GM23338 (cell line): Measurements from ENCODE around the gene ZNF112. TPM values are rescaled to one million over a fixed set of nuclear protein-coding genes. Genes with fewer than 3 reads are reported as not detected.

ENCODE experiments used
- ATAC-seq: fragments of 200-7000 bp; cut with Tn5 transposase; 3 replicates; pipeline ENCODE4 v1.9.1; 2020
- DNase-seq: peaks from one replicate; pipeline ENCODE4 v3.0.0-alpha.2; 2015; ENCODE audit warnings: low spot score
- H2AFZ ChIP-seq: fragments of 200-600 bp; sonication (generic); 2 replicates; pipeline ENCODE4 v1.8.0; 2016; ENCODE audit warnings: antibody characterized with exemption, mild to moderate bottlenecking, moderate library complexity
- H3F3A ChIP-seq: fragments of 200-600 bp; sonication (generic); replicated peaks from 2 replicates; pipeline ENCODE4 v1.8.0; 2017; ENCODE audit warnings: antibody characterized with exemption, mixed run types, low read depth
- H3K27ac ChIP-seq: fragments of 200-600 bp; sonication (generic); 2 replicates; pipeline ENCODE4 v1.6.1; 2016; ENCODE audit warnings: low read depth
- H3K27me3 ChIP-seq: fragments of 200-600 bp; sonication (generic); 2 replicates; pipeline ENCODE4 v1.8.0; 2016; ENCODE audit warnings: mild to moderate bottlenecking, mixed run types, moderate library complexity; ENCODE audit not compliant: insufficient read depth
- H3K36me3 ChIP-seq: fragments of 200-600 bp; sonication (generic); 2 replicates; pipeline ENCODE4 v1.8.0; 2016; ENCODE audit warnings: mild to moderate bottlenecking; ENCODE audit not compliant: insufficient read depth
- H3K4me1 ChIP-seq: fragments of 200-600 bp; sonication (generic); 2 replicates; pipeline ENCODE4 v1.8.0; 2016; ENCODE audit warnings: mild to moderate bottlenecking, moderate library complexity; ENCODE audit not compliant: insufficient read depth
- H3K4me2 ChIP-seq: fragments of 200-600 bp; sonication (generic); 2 replicates; pipeline ENCODE4 v1.7.1; 2017; ENCODE audit warnings: mixed run types
- H3K4me3 ChIP-seq: fragments of 200-600 bp; sonication (generic); 2 replicates; pipeline ENCODE4 v1.6.1; 2016; ENCODE audit warnings: mixed run types
- H3K79me2 ChIP-seq: fragments of 200-600 bp; sonication (generic); replicated peaks from 2 replicates; pipeline ENCODE4 v1.8.0; 2017; ENCODE audit warnings: mild to moderate bottlenecking; ENCODE audit not compliant: insufficient read depth
- H3K9me2 ChIP-seq: fragments of 200-600 bp; sonication (generic); 2 replicates; pipeline ENCODE4 v1.8.0; 2017; ENCODE audit not compliant: insufficient read depth
- H4K20me1 ChIP-seq: fragments of 200-600 bp; sonication (generic); replicated peaks from 2 replicates; pipeline ENCODE4 v1.8.0; 2017; ENCODE audit warnings: mild to moderate bottlenecking; ENCODE audit not compliant: insufficient read depth
- H3K27ac Mint-ChIP-seq: 2 replicates; pipeline ENCODE4 v1.8.0; 2020; ENCODE audit warnings: inconsistent platforms, mild to moderate bottlenecking, moderate library complexity, mixed read lengths
- H3K27me3 Mint-ChIP-seq: 3 replicates; pipeline ENCODE4 v1.8.0; 2022; ENCODE audit warnings: low read depth, mild to moderate bottlenecking, moderate library complexity, mixed read lengths, inconsistent platforms; ENCODE audit not compliant: insufficient read depth, poor library complexity
- H3K36me3 Mint-ChIP-seq: 3 replicates; pipeline ENCODE4 v1.8.0; 2021; ENCODE audit warnings: low read depth, mild to moderate bottlenecking, inconsistent platforms, moderate library complexity, mixed read lengths
- H3K4me1 Mint-ChIP-seq: 3 replicates; pipeline ENCODE4 v1.8.0; 2020; ENCODE audit warnings: mild to moderate bottlenecking, inconsistent platforms, mixed read lengths
- H3K4me3 Mint-ChIP-seq: 3 replicates; pipeline ENCODE4 v1.8.0; 2021; ENCODE audit warnings: moderate library complexity, mild to moderate bottlenecking, inconsistent platforms, mixed read lengths
- H3K9me3 Mint-ChIP-seq: 3 replicates; pipeline ENCODE4 v1.8.0; 2020; ENCODE audit warnings: moderate library complexity, mild to moderate bottlenecking, inconsistent platforms, mixed read lengths
- CTCF ChIP-seq, 2 experiments: fragments of 200-600 bp in 1 of 2; sonication (generic) in 1 of 2; conservative IDR thresholded peaks; 2 replicates each; pipeline versions ENCODE4 v1.5.1 to v1.6.1; 2016 to 2017; ENCODE audit warnings: antibody characterized with exemption in 2 of 2, low read depth in 2 of 2, mild to moderate bottlenecking in 2 of 2, moderate library complexity in 1 of 2
- ETS1 ChIP-seq: IDR thresholded peaks from 2 replicates; pipeline ENCODE4 v1.6.1; 2016; ENCODE audit warnings: antibody characterized with exemption
- EZH2 ChIP-seq: fragments of 200-600 bp; sonication (generic); IDR thresholded peaks from one replicate; pipeline ENCODE4 v1.8.0; 2017; ENCODE audit warnings: antibody characterized with exemption, mild to moderate bottlenecking, low read depth; ENCODE audit not compliant: unreplicated experiment
- EZH2phosphoT487 ChIP-seq: fragments of 200-600 bp; sonication (generic); IDR thresholded peaks from one replicate; pipeline ENCODE4 v1.8.1; 2018; ENCODE audit warnings: antibody characterized with exemption; ENCODE audit not compliant: unreplicated experiment
- NANOG ChIP-seq: IDR thresholded peaks from 2 replicates; pipeline ENCODE4 v1.6.1; 2016; ENCODE audit warnings: antibody characterized with exemption, borderline replicate concordance
- REST ChIP-seq: IDR thresholded peaks from one replicate; pipeline ENCODE4 v1.6.1; 2018; ENCODE audit warnings: antibody characterized with exemption; ENCODE audit not compliant: unreplicated experiment
- STAT1 ChIP-seq: IDR thresholded peaks from one replicate; pipeline ENCODE4 v1.6.1; 2016; ENCODE audit warnings: antibody characterized with exemption; ENCODE audit not compliant: unreplicated experiment
- ZNF331 ChIP-seq: fragments of 250-450 bp; sonication (Bioruptor Pico); IDR thresholded peaks from 2 replicates; pipeline ENCODE4 v1.5.0; 2020; ENCODE audit warnings: low read depth, mild to moderate bottlenecking, moderate library complexity
- ZNF462 ChIP-seq: fragments of 250-450 bp; sonication (Bioruptor Pico); IDR thresholded peaks from 2 replicates; pipeline ENCODE4 v1.5.0; 2020; ENCODE audit warnings: mild to moderate bottlenecking, moderate library complexity
- polyA plus RNA-seq: library from polyadenylated mRNA; unstranded; fragments of >200 nt; fragmentation: Nextera tagmentation; extraction: Ambion mirVana; gene quantifications from 2 replicates; pipeline ENCODE4 v1.2.1, GENCODE V29; 2016
- total RNA-seq: library from RNA; depleted of rRNA; stranded (reverse); fragments of >200 nt; shearing (Covaris generic); gene quantifications from 2 replicates; pipeline ENCODE4 v1.2.3, GENCODE V29; 2014

Gene ZNF112
- total and polyA plus RNA-seq, 2 experiments from 2014 or later, result 3.0 to 4.2 TPM

GRCh38 chr19:44374789-44375188, 18.3 kb upstream of the ZNF112 start (continued):
- TF ChIP-seq ETS1 (no peak), EZH2 (no peak)

- Mint-ChIP-seq H3K9me3 (peaks cover 72% of the 10 kb centered on the region), H3K27ac (no peak overlapping the region), H3K4me3 (no peak overlapping the region), H3K36me3 (no peaks in the 10 kb centered on the region; the same call in 2 of the 3 replicates), H3K4me1 (peaks cover 3% of the 10 kb centered on the region; the same call in 1 of the 3 replicates), H3K27me3 (no peaks in the 10 kb centered on the region)
- Histone ChIP-seq H3K4me3 (no peak overlapping the region), H3K9me2 (no peaks in the 10 kb centered on the region), H3K36me3 (no peaks in the 10 kb centered on the region), H3F3A (no peaks in the 10 kb centered on the region), H2AFZ (no peak overlapping the region), H3K79me2 (no peaks in the 10 kb centered on the region), H3K27me3 (no peaks in the 10 kb centered on the region), H3K4me1 (no peaks in the 10 kb centered on the region), H3K27ac (no peak overlapping the region), H3K4me2 (no peak overlapping the region), H4K20me1 (no peaks in the 10 kb centered on the region)
- ATAC-seq, result no peak
- no peak for DNase-seq
- TF ChIP-seq CTCF (conservative IDR thresholded peaks at IDR 0.05; ENCODE audit: low read depth in 2 of 2) (no peak), ETS1 (no peak), REST (no peak), ZNF331 (no peak), STAT1 (no peak), NANOG (no peak), EZH2 (no peak), ZNF462 (CRISPR knock-in tag) (no peak), EZH2phosphoT487 (no peak)
These were observed 15.5 kb upstream of the ZNF112 start for GRCh38 chr19:44371815-44372480.
